Astrocyte (in vitro differentiated cells and primary cell): ENCODE measurements around the gene PGAM5.

Source experiments
- EZH2 ChIP-seq: IDR thresholded peaks from 2 replicates; pipeline ENCODE4 v1.6.1; 2012; ENCODE audit warnings: mild to moderate bottlenecking, low read length, inconsistent platforms; ENCODE audit not compliant: insufficient read depth
- TF ChIP-seq, protein P1 (sequence below): IDR thresholded peaks from 2 replicates; pipeline ENCODE4 v1.5.1; 2011; ENCODE audit warnings: low read depth, mild to moderate bottlenecking, inconsistent platforms, low read length, moderate library complexity; ENCODE audit not compliant: insufficient read depth

DNA sequence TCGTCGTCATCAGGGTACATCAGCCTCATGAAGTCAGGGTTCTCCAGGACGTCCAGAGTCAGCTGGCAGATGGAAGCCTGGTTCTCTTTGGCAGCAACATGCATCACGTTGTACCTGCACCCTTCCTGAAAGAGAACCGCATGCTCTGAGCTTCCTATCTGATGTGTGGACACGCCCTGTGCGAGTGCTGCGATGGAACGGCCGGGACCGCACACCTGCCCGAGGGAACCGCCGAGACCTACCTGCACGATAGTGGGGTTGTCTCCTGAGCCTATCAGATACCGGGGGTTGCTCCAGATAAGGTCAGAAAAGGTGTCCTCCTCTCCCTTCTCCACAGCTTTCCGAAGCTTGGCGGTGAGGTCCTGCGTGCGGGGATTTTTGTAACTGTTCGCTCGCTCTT is 37.3 kb downstream of the PGAM5 start:
- TF ChIP-seq, protein P1, sequence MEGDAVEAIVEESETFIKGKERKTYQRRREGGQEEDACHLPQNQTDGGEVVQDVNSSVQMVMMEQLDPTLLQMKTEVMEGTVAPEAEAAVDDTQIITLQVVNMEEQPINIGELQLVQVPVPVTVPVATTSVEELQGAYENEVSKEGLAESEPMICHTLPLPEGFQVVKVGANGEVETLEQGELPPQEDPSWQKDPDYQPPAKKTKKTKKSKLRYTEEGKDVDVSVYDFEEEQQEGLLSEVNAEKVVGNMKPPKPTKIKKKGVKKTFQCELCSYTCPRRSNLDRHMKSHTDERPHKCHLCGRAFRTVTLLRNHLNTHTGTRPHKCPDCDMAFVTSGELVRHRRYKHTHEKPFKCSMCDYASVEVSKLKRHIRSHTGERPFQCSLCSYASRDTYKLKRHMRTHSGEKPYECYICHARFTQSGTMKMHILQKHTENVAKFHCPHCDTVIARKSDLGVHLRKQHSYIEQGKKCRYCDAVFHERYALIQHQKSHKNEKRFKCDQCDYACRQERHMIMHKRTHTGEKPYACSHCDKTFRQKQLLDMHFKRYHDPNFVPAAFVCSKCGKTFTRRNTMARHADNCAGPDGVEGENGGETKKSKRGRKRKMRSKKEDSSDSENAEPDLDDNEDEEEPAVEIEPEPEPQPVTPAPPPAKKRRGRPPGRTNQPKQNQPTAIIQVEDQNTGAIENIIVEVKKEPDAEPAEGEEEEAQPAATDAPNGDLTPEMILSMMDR, result no peak
- TF ChIP-seq EZH2, result no peak
